Stimulated activated CD4-positive, alpha-beta T cell treated with anti-CD3 and anti-CD28 coated beads, Interleukin-12 subunit alpha, Interleukin-12 subunit beta, amount 100 ng/mL, for 24 hours (primary cell): ENCODE data around the gene CFAP90.

Source experiments
- DNase-seq, 2 experiments: peaks; one replicate each; pipeline ENCODE4 v3.0.0-alpha.2; 2020; ENCODE audit warnings: low read depth in 2 of 2

CFAP90 gene

DNA sequence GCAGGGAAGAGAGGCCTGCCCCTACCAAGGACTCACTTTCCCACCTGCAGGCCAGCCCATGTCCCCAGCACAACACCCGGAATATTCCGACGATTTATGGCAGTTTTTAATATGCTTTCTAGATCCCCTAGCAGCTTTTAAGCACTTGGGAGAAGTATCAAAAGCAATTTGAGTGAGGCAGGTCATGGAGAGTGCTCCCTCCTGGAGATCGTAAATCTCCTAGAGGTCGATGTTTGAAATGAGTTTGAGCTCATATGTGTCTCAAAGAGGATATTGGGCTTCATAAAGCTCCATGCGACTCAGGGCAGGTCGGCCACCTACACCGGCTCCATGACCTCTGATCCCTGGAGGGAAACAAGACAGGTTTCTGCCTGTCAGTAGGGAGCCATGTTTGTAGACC lies 27.3 kb downstream of the CFAP90 start:
- DNase-seq = no peak

DNA sequence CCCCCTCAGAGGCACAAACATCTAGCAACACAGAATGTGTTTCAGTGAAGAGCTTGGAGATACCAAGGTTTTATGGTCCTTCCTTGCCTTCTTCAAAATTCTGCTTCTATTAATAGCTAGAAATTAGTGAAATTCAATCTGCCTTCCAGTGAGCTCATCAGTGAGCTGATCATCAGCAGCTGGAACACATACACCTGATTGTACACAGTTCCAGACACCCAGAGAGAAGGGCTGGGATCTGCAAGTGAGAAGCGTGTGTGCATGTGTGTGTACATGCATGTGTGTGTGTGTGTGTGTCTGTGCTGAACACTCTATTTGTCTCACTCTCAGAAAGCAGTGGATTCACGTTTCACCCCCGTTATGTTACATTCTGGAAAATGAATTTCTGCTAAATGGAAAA lies 28.5 kb downstream of the CFAP90 start:
- DNase-seq = no peak

DNA sequence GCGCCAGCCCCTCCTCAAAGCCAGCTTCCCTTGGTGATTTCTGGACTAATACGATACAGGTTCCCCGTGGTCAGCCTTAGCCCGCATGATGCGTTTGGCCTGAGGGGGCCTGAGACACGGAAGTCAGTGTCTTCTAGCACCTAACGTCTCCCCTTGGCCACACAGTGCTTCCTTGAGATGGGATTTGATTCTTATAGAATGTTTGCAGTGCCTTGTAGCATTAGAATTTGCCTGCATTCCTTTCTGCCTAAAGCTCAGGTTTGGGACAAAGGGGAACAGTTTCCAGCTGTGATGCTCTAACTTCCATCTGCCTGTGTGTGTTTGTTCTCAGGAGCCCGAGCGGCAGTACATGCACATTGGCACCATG lies 34.4 kb downstream of the CFAP90 start:
- no peak for DNase-seq

DNA sequence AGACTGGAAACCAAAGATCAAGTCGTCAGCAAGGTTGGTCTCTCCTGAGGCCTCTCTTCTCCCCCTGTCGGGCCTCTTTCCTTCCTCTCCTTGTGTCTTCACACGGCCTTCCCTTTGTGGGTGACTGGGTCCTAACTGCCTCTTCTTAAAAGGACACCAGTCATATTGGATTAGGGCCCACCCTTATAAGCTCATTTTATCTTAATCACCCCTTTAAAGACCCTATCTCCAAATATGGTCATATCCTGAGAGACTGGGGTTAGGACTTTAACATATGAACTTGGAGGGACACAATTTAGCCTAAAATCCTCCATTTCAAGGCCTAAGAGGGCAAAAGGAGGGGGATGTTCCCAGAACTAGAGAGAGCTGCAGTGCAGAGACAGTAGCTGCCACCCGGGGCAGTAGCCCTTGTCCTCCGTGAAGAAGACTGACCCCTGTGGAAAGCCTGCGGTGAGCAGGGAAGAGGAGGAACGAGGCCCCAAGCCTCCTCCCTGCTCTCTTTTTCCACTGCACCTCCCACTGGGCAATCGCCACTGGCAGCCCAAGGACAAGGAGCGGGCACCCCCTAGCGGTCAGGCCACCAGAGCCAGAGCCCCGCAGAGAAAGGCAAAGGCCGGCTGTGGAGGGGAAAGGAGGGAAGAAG lies 34.9 kb downstream of the CFAP90 start:
- DNase-seq = peak; percentile 22 to 66

DNA sequence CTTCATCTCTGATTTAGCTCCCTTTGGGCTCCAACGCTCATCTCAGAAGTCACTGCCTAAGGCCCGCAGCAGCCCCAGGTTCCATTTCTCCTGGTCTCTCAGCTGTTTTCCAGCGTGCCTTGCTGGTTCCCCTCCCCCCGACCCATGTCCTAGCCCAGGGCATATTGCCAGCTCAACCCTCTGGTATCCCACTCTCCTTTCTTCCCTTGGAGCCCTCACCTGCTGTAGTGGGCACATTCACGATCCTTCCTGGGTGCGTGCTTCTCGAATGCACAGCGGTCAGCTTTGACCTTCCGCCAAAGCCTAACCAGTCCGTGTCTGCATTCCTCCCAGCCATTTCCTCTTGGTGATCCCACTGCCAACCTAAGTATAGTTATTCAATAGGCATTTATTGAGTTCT lies 36.1 kb downstream of the CFAP90 start:
- DNase-seq = no peak

DNA sequence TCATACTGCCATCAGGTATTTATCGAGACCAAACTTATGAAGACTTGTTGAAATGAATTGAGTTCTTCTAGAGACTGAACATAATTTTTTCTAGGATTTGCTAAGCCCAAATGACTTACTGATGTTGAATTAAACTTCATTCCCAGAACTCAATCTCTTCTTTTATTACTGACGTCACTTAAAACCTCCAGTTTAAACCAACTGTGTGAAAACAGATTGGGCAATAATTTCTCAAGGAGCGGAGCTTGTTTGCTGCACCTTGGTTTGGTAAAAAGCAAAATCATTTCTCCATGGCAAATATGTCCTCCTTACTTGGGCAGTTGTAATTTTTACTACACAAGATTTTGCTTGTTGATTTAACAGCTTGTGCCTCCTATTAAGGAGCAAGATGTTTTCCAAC lies 37.4 kb downstream of the CFAP90 start:
- DNase-seq = no peak

DNA sequence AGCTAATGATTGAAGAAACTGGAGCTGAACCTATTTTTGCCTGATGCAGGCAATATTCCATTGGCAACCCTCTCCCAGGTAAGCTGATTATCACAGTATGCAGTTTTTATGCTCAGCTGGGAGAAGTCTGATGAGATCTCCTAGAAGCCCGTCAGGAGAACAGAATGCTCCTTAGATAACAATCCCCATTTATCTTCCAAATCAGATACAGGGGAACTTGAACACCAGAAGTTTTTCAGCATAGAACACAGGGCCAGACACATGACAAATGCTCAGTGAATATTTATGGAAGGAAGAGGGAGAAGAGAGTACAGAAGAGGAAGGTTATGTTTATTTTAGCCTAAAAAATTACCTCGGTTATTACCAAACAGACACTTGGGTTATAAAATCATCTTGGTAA lies 37.9 kb downstream of the CFAP90 start:
- no peak for DNase-seq

DNA sequence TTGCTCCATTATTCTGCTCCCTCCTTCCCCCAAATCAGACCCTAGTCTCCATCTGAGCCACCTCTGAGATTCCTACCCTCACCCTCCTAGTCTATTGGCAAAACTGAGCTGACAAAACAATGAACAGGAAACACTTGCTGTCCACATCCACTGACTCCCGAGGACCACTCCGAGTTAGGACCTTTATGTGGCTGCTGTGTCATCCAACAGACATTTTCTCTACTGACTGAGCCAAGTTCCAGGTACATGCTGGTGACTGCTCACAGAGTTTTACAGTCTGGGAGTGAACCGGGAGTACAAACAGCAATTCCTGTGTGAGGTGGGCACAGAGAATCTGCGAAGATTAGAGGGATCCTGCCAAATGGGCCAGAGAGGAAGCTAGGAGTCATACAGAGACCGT lies 39.2 kb downstream of the CFAP90 start:
- no peak for DNase-seq

DNA sequence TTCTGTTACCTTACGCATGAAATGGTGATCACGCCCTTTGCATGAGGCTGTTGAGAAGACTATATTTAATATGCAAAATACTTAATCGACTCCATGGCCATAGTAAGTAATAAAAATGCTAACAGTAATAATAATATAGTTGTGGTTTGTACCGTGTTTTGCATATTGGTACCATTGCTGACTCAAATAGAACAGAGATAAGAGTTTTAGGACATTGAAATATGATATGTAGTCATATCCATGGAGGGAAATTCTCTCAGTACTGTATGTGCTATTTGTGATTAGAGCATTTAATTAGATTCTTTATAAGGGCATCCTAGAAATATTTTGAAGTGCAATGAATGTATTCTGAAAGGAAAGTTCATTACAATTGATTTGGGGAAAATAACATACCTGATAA lies 41.9 kb downstream of the CFAP90 start:
- no peak for DNase-seq

DNA sequence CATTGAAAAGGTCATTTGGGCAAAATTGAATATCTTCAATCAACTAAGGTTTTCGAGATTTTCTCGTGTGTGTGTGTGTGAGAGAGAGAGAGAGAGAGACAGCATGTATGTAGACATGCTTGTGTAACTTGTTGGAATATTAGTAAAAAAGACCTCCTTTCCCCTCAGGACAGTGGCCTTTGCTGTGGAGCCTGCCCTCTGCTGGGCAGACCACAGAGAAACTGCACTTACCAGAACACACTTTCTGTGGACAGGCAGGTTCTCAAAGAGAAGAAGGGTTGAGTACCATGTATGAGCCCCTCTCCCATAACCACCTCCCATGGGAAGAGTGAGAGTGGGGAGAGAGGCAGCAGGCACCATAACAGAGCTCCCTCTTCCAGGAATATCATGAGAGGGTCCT lies 45.6 kb downstream of the CFAP90 start:
- no peak for DNase-seq

DNA sequence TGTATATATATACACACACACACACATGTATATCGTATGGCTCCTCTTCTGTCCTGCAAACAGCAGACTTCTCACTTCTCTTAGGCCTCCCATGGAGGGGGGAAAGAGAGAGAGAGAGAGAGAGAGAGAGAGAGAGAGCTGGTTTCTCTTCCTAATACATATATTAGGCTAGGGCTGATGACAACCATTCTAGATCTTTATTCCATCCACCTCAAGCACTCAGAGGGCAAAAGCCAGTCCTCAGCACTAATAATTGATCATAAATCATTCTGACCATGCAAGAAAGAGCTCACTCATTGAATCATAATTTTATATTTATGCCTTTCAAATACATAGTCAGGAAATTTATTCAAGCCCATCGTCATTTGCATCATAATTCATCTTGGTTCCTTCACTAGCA lies 47.0 kb downstream of the CFAP90 start:
- DNase-seq = no peak

DNA sequence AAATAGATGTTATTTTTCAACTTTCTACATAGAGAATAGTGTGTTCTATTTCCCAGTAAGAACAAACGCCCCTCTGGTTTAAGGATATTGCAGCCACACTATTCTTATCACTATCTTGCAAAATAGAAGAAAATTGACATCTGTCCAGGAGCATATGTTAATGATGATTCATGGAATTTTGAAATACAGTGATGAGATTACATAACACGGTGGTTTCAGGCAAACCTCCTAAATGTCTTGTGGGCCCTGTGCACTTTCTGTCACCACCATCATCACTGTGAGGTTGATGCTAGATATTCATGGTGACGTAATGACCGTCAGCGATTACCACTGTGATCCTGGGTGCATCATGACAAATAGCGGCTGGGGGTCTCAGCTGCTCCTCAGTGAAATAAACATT lies 48.1 kb downstream of the CFAP90 start:
- no peak for DNase-seq

DNA sequence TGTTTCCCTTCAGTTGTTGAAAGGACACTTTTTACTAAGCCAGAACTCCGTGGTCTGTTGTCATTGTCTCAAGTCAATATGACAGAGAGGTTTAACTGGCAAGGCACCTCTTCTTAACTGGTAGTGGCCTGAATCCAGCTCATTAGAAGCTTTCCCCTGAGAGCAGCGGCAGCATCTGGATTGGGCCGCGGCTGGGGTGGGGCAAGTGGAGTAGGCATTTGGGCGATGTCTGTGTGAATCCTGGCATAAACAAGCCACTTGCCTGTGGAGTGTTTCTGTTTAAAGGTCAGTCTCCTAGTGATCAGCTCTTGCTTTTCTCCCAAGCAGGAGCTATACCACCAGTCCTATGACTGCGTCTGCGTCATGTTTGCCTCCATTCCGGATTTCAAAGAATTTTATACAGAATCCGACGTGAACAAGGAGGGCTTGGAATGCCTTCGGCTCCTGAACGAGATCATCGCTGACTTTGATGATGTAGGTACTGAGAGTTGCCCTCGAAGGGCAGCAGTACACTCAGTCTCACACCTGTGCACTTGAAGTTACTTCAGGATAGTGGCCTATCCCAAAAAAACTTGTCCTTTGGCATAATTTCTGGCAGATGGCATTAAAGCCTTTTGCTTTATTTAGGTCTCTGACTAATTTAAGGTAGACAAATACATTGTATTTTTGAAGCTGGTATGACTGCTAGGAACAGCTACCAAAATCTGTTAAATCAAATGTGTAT lies 48.9 kb downstream of the CFAP90 start:
- DNase-seq = no peak

DNA sequence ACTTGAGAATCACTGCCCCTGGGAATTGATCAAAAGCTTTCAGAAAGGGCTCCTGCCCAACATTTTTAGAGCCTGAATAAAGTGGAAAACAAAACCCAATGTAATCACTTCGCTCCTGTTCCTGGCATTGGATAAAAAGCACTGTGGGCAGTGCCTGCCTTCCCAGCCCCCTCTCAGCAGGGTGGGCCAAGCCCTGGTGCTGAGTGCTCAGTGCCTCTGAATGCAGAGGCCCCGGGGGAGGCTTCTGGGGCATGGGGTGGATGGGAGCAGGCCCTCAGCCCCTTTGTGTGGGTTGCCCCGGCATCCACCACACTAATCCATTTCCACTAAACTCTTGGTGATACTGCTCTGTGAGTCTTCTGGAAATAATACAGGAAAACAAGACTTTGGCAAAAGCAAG lies 55.6 kb downstream of the CFAP90 start:
- DNase-seq = no peak

DNA sequence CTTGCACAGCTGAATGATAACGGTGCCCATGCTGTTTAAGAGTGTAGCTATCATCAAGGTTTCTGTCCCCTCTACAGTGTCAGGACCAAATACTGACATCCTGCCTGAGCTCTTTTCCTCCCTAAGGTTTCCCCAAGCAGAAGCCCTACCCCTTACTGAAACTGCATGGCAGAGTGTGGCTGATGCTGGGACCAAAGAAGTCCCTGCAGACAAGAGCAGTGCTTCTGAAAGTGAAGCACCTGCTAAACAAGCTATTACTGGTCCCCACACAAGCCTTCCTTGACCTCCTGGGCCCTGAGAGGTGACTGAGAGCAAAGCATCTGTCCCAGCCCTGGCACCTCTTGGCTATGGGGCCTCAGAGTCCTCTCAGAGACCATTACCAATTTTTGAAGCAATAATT lies 56.1 kb downstream of the CFAP90 start:
- DNase-seq = no peak

DNA sequence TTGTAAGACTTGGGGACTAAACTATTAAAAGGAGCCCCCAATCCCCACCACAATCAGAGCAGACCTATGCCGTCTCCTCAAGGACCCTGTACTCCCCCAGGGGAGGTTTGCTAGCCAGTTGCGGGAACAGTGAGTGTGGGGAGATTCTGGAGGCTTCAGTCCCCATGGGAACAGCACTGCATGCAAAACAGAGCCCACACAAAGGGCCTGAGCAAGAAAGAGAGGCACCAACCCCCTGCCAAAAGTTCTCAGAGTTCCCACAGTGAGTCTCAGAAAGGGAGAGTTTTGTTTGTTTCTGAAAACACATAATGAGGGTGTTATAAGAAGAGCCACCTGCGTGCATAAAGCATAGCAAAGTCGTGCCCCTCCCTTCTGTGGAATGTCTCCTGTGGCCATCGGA lies 56.6 kb downstream of the CFAP90 start:
- no peak for DNase-seq

DNA sequence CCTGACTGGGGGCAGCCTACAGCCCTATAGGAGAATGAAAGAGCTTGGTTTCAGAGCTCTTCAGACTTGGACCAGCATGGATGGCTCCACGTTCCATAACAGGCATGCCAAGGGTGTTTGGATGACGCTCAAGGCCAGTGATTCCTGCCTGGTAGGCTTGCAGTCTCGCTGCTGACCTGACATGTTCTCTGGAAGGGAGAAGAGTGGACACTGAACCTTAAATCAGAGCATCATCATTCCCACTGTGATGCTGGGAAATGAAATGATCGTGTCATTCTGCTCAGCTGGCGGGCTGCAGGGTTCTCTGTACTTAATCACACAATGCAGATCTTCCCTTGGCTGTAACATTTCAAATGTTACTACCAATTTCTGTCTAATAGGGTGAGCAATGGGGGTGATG lies 57.0 kb downstream of the CFAP90 start:
- no peak for DNase-seq

DNA sequence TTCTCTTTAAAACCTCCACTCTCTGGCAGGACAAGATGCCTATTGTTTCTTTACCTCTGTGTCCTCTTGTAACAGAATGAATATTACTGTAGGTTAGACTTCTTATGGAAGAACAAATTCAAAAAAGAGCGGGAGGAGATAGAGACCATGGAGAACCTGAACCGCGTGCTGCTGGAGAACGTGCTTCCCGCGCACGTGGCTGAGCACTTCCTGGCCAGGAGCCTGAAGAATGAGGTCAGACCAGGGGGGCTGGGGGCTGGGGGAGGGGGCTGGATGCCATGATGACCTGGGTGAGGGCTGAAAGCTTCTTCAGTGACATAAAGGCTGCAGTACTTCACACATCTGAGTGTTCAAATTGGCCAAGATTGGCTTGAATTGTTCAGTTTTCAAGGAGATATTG lies 61.4 kb downstream of the CFAP90 start:
- no peak for DNase-seq

DNA sequence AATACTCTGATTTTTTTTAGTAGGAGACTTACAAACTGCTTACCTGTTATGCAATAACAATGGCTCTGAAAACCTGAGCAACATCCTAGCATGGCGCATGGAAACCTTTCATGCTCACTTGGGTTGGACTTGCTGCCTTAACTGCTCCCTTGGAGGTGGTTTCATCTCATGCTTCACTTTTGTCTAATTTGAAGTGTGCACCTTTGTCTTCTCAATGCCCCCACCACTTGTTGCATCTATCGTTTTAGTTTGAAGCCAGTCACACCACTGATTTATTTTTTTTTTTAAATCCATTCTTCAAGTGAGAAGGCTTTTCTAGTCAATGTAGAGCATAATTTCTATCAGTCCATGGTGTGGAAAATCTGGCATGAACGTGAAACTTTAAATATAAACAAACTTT lies 63.2 kb downstream of the CFAP90 start:
- no peak for DNase-seq

DNA sequence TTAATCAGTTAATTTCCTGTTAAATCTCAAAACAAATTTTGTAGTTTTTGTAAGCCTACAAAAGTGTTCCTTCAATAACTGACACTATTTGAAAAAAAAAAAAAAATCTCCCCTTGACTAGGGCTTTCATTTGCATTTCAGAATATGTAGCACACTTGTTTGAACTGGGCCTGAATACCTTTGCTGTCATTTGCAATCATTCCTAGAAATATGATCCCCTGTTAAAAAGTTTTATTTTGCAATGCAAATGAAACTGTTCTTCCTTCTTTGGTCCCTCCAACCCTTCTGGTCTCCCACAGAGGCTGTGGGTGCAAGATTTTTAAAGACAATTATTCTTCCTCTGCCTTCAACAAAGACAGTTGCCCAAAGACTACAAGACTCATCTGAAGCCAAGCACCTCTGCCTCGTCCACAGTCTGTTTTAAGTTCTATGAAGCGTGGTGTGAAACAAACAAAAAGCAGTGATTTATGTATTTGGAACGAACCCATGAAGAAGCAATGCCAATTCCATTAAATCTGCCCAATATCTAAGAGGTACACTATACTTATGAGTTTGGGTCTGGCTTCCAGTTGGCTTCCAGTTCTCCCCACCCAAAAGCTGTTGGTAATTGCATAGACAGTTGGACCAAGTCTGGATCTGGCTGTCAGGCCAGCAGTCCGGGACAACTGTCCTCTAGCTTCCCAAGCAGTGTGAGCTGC lies 66.1 kb downstream of the CFAP90 start:
- no peak for DNase-seq

DNA sequence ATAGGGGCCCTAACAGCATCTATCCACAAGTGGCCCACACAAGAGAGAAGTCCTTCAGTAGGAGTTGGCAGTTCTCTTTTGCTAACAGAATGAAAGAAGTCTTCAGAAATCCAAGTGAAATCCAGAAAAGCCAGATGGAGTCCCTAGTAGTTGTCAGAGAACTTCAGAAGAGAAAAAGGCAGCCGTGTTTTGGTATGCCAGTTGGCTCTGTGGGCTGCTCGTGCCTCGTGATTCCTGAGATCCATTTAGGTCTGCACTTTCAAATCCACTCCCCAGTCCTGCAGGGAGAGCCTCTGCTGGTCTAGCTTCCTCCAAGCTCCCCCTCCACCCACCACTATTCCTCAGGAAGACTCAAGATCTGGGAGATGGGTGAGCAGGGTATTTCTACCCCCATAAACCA lies 69.0 kb downstream of the CFAP90 start:
- DNase-seq = no peak
